ENCODE data around the gene LRMDA. TPM values are rescaled to one million over a fixed set of nuclear protein-coding genes. Genes with fewer than 3 reads are reported as not detected.
"Not testable (repeated sequence)": the region's sequence is repeated elsewhere in the genome, so short reads cannot be mapped to it uniquely, and the experiment has no call there.

Gene LRMDA
- total RNA-seq, 2 experiments from 2014 or later = not detected

DNA sequence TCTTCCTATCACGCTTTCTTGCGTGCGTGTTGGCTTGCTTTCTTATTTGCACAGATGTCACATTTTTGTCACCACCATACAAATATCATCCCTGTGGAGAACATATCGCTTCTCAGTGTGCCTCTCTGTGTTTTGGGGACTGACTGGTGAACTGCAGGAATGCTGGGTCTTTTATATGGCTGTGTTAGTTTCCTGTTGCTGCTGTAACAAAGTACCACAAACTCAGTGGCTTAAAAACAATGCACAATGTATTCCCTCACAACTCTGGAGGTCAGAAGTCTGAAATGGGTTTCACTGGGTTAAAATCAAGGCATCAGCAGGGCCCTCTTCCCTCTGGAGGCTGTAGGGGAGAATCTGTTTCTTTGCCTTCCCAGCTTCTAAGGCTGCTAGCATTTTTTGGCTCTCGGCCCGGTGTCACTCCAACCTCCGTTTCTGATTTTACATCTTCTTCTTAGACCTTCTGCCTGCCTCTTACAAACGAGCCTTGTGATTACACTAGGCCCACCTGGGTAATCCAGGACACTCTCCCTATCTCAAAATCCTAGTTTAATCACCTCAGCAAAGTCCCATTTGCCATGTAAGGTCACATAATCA is 82.0 kb downstream of the LRMDA start:
- TF ChIP-seq, protein P1, sequence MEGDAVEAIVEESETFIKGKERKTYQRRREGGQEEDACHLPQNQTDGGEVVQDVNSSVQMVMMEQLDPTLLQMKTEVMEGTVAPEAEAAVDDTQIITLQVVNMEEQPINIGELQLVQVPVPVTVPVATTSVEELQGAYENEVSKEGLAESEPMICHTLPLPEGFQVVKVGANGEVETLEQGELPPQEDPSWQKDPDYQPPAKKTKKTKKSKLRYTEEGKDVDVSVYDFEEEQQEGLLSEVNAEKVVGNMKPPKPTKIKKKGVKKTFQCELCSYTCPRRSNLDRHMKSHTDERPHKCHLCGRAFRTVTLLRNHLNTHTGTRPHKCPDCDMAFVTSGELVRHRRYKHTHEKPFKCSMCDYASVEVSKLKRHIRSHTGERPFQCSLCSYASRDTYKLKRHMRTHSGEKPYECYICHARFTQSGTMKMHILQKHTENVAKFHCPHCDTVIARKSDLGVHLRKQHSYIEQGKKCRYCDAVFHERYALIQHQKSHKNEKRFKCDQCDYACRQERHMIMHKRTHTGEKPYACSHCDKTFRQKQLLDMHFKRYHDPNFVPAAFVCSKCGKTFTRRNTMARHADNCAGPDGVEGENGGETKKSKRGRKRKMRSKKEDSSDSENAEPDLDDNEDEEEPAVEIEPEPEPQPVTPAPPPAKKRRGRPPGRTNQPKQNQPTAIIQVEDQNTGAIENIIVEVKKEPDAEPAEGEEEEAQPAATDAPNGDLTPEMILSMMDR (conservative IDR thresholded peaks at IDR 0.05; ENCODE audit: low read length) = no peak
- TF ChIP-seq EZH2phosphoT487 (IDR thresholded peaks at IDR 0.05; ENCODE audit: borderline replicate concordance, low read depth, low read length) = no peak
- Histone ChIP-seq H3K4me3 (ENCODE audit: low read depth, low read length, poor library complexity, severe bottlenecking) (no peak overlapping the region), H2AFZ (ENCODE audit: low read length) (no peak overlapping the region), H3K27ac (ENCODE audit: low read depth, low read length, poor library complexity, severe bottlenecking) (no peak overlapping the region), H3K9me2 (ENCODE audit: insufficient read depth, low read length) (no peaks in the 10 kb centered on the region), H3K4me1 (ENCODE audit: insufficient read depth, low read length, poor library complexity, severe bottlenecking) (no peaks in the 10 kb centered on the region), H4K20me1 (ENCODE audit: insufficient read depth, low read length) (no peaks in the 10 kb centered on the region), H3K4me2 (ENCODE audit: low read length) (no peak overlapping the region), H3K79me2 (ENCODE audit: insufficient read depth, low read depth, low read length) (no peaks in the 10 kb centered on the region), H3K9me3 (ENCODE audit: low read length) (no peaks in the 10 kb centered on the region), H3K36me3 (ENCODE audit: insufficient read depth, low read length) (no peaks in the 10 kb centered on the region)
- BruUV-seq (replicated peaks) = no TSS peak
- ChIA-PET CTCF (ENCODE audit: unreplicated experiment) (no interaction called here), POLR2A (no interaction called here)
- DNase-seq (ENCODE audit: low spot score) = no peak
- intact Hi-C loops (cut with micrococcal nuclease; ENCODE audit: unreplicated experiment) = no loop called here

DNA sequence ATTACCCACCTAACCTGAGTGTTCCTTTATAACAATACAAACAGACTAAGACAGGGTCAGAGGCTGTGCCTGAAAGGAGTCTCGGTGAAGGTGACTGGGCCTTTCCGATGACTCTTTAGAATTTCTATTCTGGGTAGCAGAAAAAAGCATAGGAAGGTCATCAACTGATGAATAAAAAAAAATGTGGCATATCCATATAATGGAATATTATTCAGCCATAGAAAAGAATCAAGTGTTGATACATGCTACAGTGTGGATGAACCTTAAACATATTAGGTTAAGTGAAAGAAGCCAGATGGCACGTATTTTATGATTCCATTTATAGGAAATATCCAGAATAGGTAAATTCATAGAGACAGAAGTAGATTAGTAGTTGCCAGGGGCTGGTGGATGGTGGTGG is 83.4 kb downstream of the LRMDA start:
- BruUV-seq (replicated peaks) = no TSS peak
- no peak overlapping the region for H3K4me2 ChIP-seq (ENCODE audit: low read length)
- H2AFZ ChIP-seq (ENCODE audit: low read length) = no peak overlapping the region
- no peak for DNase-seq (ENCODE audit: low spot score)
- H3K4me3 ChIP-seq (ENCODE audit: low read depth, low read length, poor library complexity, severe bottlenecking) = no peak overlapping the region
- H3K27ac ChIP-seq (ENCODE audit: low read depth, low read length, poor library complexity, severe bottlenecking) = no peak overlapping the region
- CTCF ChIA-PET (ENCODE audit: unreplicated experiment) = no interaction called here
- no peaks in the 10 kb centered on the region for H3K9me3 ChIP-seq (ENCODE audit: low read length)
- intact Hi-C loops (cut with micrococcal nuclease; ENCODE audit: unreplicated experiment) = no loop called here
- POLR2A ChIA-PET = no interaction called here
- H3K36me3 ChIP-seq (ENCODE audit: insufficient read depth, low read length) = no peaks in the 10 kb centered on the region
- no peaks in the 10 kb centered on the region for H3K79me2 ChIP-seq (ENCODE audit: insufficient read depth, low read depth, low read length)
- no peak for TF ChIP-seq EZH2phosphoT487 (IDR thresholded peaks at IDR 0.05; ENCODE audit: borderline replicate concordance, low read depth, low read length)
- TF ChIP-seq, protein P1 (conservative IDR thresholded peaks at IDR 0.05; ENCODE audit: low read length) = no peak
- H4K20me1 ChIP-seq (ENCODE audit: insufficient read depth, low read length) = no peaks in the 10 kb centered on the region
- no peaks in the 10 kb centered on the region for H3K4me1 ChIP-seq (ENCODE audit: insufficient read depth, low read length, poor library complexity, severe bottlenecking)
- H3K9me2 ChIP-seq (ENCODE audit: insufficient read depth, low read length) = no peaks in the 10 kb centered on the region

DNA sequence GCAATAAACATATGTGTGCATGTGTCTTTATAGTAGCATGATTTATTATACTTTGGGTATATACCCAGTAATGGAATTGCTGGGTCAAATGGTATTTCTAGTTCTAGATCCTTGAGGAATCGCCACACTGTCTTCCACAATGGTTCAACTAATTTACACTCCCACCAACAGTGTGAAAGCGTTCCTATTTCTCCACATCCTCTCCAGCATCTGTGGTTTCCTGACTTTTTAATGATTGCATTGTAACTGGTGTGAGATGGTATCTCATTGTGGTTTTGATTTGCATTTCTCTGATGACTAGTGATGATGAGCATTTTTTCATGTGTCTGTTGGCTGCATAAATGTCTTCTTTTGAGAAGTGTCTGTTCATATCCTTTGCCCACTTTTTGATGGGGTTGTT is 84.7 kb downstream of the LRMDA start:
- POLR2A ChIA-PET; H3K27ac ChIP-seq (ENCODE audit: low read depth, low read length, poor library complexity, severe bottlenecking); H3K4me2 ChIP-seq (ENCODE audit: low read length); H3K9me3 ChIP-seq (ENCODE audit: low read length); H3K79me2 ChIP-seq (ENCODE audit: insufficient read depth, low read depth, low read length); H3K4me3 ChIP-seq (ENCODE audit: low read depth, low read length, poor library complexity, severe bottlenecking); intact Hi-C loops (cut with micrococcal nuclease; ENCODE audit: unreplicated experiment); CTCF ChIA-PET (ENCODE audit: unreplicated experiment); H3K36me3 ChIP-seq (ENCODE audit: insufficient read depth, low read length); DNase-seq (ENCODE audit: low spot score); H2AFZ ChIP-seq (ENCODE audit: low read length); H4K20me1 ChIP-seq (ENCODE audit: insufficient read depth, low read length); BruUV-seq (replicated peaks); H3K4me1 ChIP-seq (ENCODE audit: insufficient read depth, low read length, poor library complexity, severe bottlenecking); H3K9me2 ChIP-seq (ENCODE audit: insufficient read depth, low read length): not testable (repeated sequence)

DNA sequence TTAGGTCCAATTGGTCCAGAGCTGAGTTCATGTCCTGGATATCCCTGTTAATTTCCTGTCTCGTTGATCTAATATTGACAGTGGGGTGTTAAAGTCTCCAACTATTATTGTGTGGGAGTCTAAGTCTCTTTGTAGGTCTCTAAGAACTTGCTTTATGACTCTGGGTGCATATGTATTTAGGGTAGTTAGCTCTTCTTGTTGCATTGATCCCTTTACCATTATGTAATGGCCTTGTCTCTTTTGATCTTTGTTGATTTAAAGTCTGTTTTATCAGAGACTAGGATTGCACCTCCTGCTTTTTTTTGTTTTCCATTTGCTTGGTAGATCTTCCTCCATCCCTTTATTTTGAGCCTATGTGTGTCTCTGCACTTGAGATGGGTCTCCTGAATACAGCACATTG is 87.8 kb downstream of the LRMDA start:
- POLR2A ChIA-PET; H2AFZ ChIP-seq (ENCODE audit: low read length); H3K9me2 ChIP-seq (ENCODE audit: insufficient read depth, low read length); H4K20me1 ChIP-seq (ENCODE audit: insufficient read depth, low read length); H3K9me3 ChIP-seq (ENCODE audit: low read length); BruUV-seq (replicated peaks); intact Hi-C loops (cut with micrococcal nuclease; ENCODE audit: unreplicated experiment); H3K4me1 ChIP-seq (ENCODE audit: insufficient read depth, low read length, poor library complexity, severe bottlenecking); H3K27ac ChIP-seq (ENCODE audit: low read depth, low read length, poor library complexity, severe bottlenecking); H3K79me2 ChIP-seq (ENCODE audit: insufficient read depth, low read depth, low read length); H3K4me2 ChIP-seq (ENCODE audit: low read length); H3K36me3 ChIP-seq (ENCODE audit: insufficient read depth, low read length); H3K4me3 ChIP-seq (ENCODE audit: low read depth, low read length, poor library complexity, severe bottlenecking); CTCF ChIA-PET (ENCODE audit: unreplicated experiment); DNase-seq (ENCODE audit: low spot score): not testable (repeated sequence)

DNA sequence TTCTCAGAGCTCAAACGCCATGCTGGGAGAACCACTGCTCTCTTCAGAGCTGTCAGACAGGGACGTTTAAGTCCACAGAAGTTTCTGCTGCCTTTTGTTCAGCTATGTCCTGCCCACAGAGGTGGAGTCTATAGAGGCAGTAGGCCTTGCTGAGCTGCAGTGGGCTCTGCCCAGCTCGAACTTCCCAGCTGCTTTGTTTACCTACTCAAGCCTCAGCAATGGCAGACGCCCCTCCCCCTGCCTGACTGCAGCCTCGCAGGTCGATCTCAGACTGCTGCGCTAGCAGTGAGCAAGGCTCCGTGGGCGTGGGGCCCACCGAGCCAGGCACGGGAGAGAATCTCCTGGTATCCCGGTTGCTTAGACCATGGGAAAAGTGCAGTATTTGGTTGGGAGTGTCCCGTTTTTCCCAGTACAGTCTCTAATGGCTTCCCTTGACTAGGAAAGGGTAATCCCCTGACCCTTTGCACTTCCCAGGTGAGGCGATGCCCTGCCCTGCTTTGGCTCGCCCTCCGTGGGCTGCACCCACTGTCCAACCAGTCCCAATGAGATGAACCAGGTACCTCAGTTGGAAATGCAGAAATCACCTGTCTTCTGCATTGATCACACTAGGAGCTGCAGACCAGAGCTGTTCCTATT is 89.9 kb downstream of the LRMDA start:
- H2AFZ ChIP-seq (ENCODE audit: low read length); H3K4me3 ChIP-seq (ENCODE audit: low read depth, low read length, poor library complexity, severe bottlenecking); H3K79me2 ChIP-seq (ENCODE audit: insufficient read depth, low read depth, low read length); H3K27ac ChIP-seq (ENCODE audit: low read depth, low read length, poor library complexity, severe bottlenecking); H3K9me2 ChIP-seq (ENCODE audit: insufficient read depth, low read length); intact Hi-C loops (cut with micrococcal nuclease; ENCODE audit: unreplicated experiment); H4K20me1 ChIP-seq (ENCODE audit: insufficient read depth, low read length); H3K4me2 ChIP-seq (ENCODE audit: low read length); H3K9me3 ChIP-seq (ENCODE audit: low read length); POLR2A ChIA-PET; BruUV-seq (replicated peaks); CTCF ChIA-PET (ENCODE audit: unreplicated experiment); H3K4me1 ChIP-seq (ENCODE audit: insufficient read depth, low read length, poor library complexity, severe bottlenecking); H3K36me3 ChIP-seq (ENCODE audit: insufficient read depth, low read length); DNase-seq (ENCODE audit: low spot score): not testable (repeated sequence)

Measured in OCI-LY7 (cell line).